Loucy (cell line): Measurements from ENCODE around the gene CEP164.

Experiments
- H2AFZ ChIP-seq: fragments of 200-600 bp; sonication (generic); 2 replicates; pipeline ENCODE4 v1.6.0; 2016; ENCODE audit warnings: antibody characterized with exemption, mild to moderate bottlenecking, low read length, moderate library complexity
- H3F3A ChIP-seq: fragments of 200-600 bp; 2 replicates; pipeline ENCODE4 v1.6.0; 2016; ENCODE audit warnings: antibody characterized with exemption, low read depth, mild to moderate bottlenecking
- H3K27me3 ChIP-seq: fragments of 200-600 bp; sonication (generic); 2 replicates; pipeline ENCODE4 v1.6.1; 2014; ENCODE audit warnings: low read length, mild to moderate bottlenecking; ENCODE audit not compliant: insufficient read depth, poor library complexity, severe bottlenecking
- H3K36me3 ChIP-seq: fragments of 200-600 bp; sonication (generic); 2 replicates; pipeline ENCODE4 v1.6.1; 2016; ENCODE audit warnings: low read length; ENCODE audit not compliant: insufficient read depth
- H3K4me1 ChIP-seq: fragments of 200-600 bp; sonication (generic); 2 replicates; pipeline ENCODE4 v1.5.1; 2014; ENCODE audit warnings: low read length, mild to moderate bottlenecking; ENCODE audit not compliant: insufficient read depth, poor library complexity, severe bottlenecking
- H3K4me2 ChIP-seq: fragments of 200-600 bp; sonication (generic); 2 replicates; pipeline ENCODE4 v1.6.0; 2014; ENCODE audit warnings: antibody characterized with exemption, low read length, low read depth, mild to moderate bottlenecking; ENCODE audit not compliant: poor library complexity, severe bottlenecking
- H3K4me3 ChIP-seq: fragments of 200-600 bp; sonication (generic); 2 replicates; pipeline ENCODE4 v1.5.1; 2014; ENCODE audit warnings: low read length, mild to moderate bottlenecking, mixed read lengths; ENCODE audit not compliant: poor library complexity, severe bottlenecking
- H3K79me2 ChIP-seq: fragments of 200-600 bp; sonication (generic); 2 replicates; pipeline ENCODE4 v1.6.1; 2014; ENCODE audit warnings: low read length; ENCODE audit not compliant: insufficient read depth
- H3K9ac ChIP-seq: fragments of 200-600 bp; sonication (generic); 2 replicates; pipeline ENCODE4 v1.6.0; 2014; ENCODE audit warnings: mild to moderate bottlenecking, low read depth, low read length, moderate library complexity; ENCODE audit not compliant: poor library complexity, severe bottlenecking
- H3K9me2 ChIP-seq: fragments of 200-600 bp; sonication (generic); replicated peaks from 2 replicates; pipeline ENCODE4 v1.6.1; 2016; ENCODE audit warnings: low read depth, low read length, mixed read lengths
- H3K9me3 ChIP-seq: fragments of 200-600 bp; sonication (generic); 2 replicates; pipeline ENCODE4 v1.6.1; 2014; ENCODE audit warnings: mild to moderate bottlenecking, antibody characterized with exemption, low read length, low read depth; ENCODE audit not compliant: insufficient read depth
- H4K20me1 ChIP-seq: fragments of 200-600 bp; sonication (generic); 2 replicates; pipeline ENCODE4 v1.6.0; 2014; ENCODE audit warnings: antibody characterized with exemption, low read length, mild to moderate bottlenecking; ENCODE audit not compliant: insufficient read depth, poor library complexity, severe bottlenecking
- EZH2phosphoT487 ChIP-seq: fragments of 200-600 bp; IDR thresholded peaks from 2 replicates; pipeline ENCODE4 v1.6.1; 2018; ENCODE audit warnings: antibody characterized with exemption, mild to moderate bottlenecking, moderate library complexity, borderline replicate concordance
- TF ChIP-seq, protein P1 (sequence below): fragments of 200-600 bp; sonication (generic); conservative IDR thresholded peaks from 2 replicates; pipeline ENCODE4 v1.5.1; 2014; ENCODE audit warnings: mild to moderate bottlenecking, antibody characterized with exemption, low read length

The CEP164 gene

DNA sequence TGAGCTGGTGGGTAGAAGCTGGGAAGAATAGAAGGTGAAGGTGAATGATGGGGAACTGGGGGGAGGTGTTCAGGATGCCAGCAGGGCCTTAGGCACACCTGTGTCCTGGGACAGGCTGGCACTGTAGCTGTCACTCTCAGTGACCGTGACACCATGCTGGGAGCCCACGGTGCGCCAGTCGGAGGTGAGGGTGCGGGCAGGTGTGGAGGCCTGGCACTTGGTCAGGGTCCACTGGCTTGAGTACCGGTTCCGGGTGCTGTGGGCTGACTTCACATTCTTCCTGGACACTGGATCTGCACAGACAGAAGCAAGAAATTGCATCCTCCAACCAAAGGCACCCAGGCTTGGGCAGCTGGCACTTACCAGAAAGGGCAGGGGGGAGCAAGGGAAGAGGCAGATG lies 103.8 kb downstream of the CEP164 start:
- no peak overlapping the region for H3K9ac ChIP-seq
- no peaks in the 10 kb centered on the region for H3K36me3 ChIP-seq
- H3K4me2 ChIP-seq: no peak overlapping the region
- H4K20me1 ChIP-seq: no peaks in the 10 kb centered on the region
- no peaks in the 10 kb centered on the region for H3K79me2 ChIP-seq
- no peaks in the 10 kb centered on the region for H3K4me1 ChIP-seq
- no peak overlapping the region for H3K4me3 ChIP-seq
- no peaks in the 10 kb centered on the region for H3F3A ChIP-seq
- H2AFZ ChIP-seq: no peak overlapping the region
- no peak for TF ChIP-seq EZH2phosphoT487
- TF ChIP-seq, protein P1, sequence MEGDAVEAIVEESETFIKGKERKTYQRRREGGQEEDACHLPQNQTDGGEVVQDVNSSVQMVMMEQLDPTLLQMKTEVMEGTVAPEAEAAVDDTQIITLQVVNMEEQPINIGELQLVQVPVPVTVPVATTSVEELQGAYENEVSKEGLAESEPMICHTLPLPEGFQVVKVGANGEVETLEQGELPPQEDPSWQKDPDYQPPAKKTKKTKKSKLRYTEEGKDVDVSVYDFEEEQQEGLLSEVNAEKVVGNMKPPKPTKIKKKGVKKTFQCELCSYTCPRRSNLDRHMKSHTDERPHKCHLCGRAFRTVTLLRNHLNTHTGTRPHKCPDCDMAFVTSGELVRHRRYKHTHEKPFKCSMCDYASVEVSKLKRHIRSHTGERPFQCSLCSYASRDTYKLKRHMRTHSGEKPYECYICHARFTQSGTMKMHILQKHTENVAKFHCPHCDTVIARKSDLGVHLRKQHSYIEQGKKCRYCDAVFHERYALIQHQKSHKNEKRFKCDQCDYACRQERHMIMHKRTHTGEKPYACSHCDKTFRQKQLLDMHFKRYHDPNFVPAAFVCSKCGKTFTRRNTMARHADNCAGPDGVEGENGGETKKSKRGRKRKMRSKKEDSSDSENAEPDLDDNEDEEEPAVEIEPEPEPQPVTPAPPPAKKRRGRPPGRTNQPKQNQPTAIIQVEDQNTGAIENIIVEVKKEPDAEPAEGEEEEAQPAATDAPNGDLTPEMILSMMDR: no peak
- H3K27me3 ChIP-seq: no peaks in the 10 kb centered on the region
- no peaks in the 10 kb centered on the region for H3K9me2 ChIP-seq
- no peaks in the 10 kb centered on the region for H3K9me3 ChIP-seq

GRCh38 chr11:117433717-117434116 lies 106.1 kb downstream of the CEP164 start:
- Histone ChIP-seq H3K9me3 (no peaks in the 10 kb centered on the region), H3K9ac (no peak overlapping the region), H3K9me2 (no peaks in the 10 kb centered on the region), H3K27me3 (no peaks in the 10 kb centered on the region), H2AFZ (no peak overlapping the region), H3K4me2 (no peak overlapping the region), H4K20me1 (no peaks in the 10 kb centered on the region), H3K36me3 (no peaks in the 10 kb centered on the region), H3K4me3 (no peak overlapping the region), H3K79me2 (no peaks in the 10 kb centered on the region), H3K4me1 (no peaks in the 10 kb centered on the region), H3F3A (no peaks in the 10 kb centered on the region)
- no peak for TF ChIP-seq EZH2phosphoT487
- TF ChIP-seq, protein P1: no peak

DNA sequence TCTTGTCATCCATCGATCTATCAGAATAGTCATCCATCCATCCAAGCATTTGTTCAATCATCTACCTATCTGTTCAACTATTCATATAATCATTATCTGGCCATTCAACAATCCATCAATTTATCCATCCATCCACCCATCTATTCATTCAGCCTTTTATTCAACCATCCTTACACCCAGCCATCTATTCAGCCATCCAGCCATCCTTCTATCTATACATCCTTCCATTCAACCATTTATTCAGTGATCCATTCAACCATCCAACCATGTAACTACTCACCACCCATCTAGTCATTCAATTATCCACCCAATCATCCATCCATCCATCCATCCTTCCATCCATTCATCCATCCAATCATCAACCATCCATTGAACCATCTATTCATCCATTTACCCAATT lies 106.8 kb downstream of the CEP164 start:
- Histone ChIP-seq H3K36me3 (no peaks in the 10 kb centered on the region), H3K9me2 (no peaks in the 10 kb centered on the region), H3F3A (no peaks in the 10 kb centered on the region), H3K4me3 (no peak overlapping the region), H4K20me1 (no peaks in the 10 kb centered on the region), H3K9me3 (no peaks in the 10 kb centered on the region), H3K79me2 (no peaks in the 10 kb centered on the region), H3K4me1 (no peaks in the 10 kb centered on the region), H3K27me3 (no peaks in the 10 kb centered on the region), H3K9ac (no peak overlapping the region), H3K4me2 (no peak overlapping the region), H2AFZ (no peak overlapping the region)
- TF ChIP-seq, protein P1: no peak
- no peak for TF ChIP-seq EZH2phosphoT487
